GM21529 (cell line): ENCODE results near the gene FHIT.

Source experiments
- ATAC-seq: cut with Tn5 transposase; IDR thresholded peaks from one replicate; pipeline ENCODE4 v1.9.1; 2021; ENCODE audit not compliant: unreplicated experiment

FHIT gene

GRCh38 chr3:59990915-59991314, 1260.3 kb downstream of the FHIT start:
- ATAC-seq: no peak

- ATAC-seq: no peak
Measured at GRCh38 chr3:59982510-59982909, 1268.7 kb downstream of the FHIT start.

DNA sequence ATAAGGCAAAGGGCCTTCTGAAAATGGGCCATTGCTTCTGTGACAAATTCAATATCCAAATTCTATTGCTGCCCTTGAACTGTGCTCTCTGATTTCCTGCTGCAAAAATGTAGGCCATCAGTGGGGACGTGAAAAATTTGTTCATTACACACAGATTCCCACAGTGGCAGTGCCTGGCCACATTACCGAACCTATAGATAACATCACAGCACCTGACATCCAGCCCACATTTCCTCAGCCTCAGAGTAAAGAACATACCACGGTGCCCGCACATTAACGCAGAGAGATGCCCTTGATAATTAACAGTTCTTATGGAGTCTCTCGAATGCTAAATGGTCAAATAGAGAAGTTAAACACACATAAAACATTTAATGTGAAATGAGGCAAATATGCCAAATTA, 1269.9 kb downstream of the FHIT start:
- ATAC-seq: no peak

GRCh38 chr3:59980576-59980975, 1270.7 kb downstream of the FHIT start:
- ATAC-seq: no peak

GRCh38 chr3:59979542-59979941, 1271.7 kb downstream of the FHIT start:
- ATAC-seq: no peak

DNA sequence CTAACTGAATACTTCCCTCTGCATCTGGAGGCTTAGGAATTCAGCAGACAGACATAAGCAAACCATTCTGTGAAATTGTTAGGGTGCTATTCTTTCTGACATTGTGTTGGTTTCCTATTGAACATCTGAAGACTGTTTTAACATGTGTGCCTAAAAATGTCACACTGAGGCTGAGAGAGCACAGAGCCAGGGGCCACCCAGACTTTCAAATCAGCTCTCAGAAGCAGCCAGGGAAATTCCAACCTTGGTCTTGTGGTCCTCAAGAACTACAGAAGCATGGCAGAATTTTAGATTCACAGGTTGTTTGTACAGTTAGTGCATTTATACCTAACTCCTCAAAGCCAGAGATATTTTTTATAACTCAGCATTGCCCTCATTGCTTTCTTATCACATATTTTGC, 1272.3 kb downstream of the FHIT start:
- peak; percentile 88 for ATAC-seq

DNA sequence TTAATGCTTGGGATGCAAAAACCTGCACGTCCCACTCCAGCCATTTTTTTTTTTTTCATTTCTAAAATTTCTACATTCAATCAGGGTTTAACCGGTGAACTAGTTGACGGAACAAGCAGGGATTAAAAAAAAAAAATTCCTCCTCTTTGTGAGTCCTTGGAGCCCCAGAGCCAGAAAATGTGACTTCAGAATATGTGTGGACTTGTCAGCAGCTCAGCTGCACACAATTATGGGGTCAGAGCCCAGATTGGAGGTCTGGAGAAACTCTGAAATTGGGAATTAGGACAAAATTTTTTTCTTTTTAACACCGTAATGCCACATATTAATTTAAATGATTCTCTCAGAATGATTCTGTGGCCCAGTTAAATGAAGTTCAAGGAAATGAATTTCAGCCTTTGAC, 1280.5 kb downstream of the FHIT start:
- ATAC-seq: no peak

DNA sequence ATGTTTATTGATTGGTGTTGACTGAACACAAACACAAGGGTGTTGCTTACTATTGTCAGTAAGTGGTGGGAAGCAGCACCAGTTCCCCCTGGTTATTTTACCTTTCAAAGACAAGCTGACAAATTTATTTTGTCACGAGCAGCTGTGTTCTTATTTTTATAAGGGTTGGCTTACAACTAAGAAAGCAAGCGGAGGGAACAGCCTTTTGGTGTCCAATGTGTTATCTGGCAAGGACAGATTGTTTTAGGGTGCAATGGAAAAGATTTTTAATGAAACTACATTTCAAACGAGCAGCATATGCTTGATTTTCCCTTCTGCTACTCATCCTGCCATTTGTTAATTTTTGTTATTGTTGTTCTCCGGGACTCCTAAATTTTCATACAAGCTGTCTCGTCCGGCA, 1280.9 kb downstream of the FHIT start:
- ATAC-seq: no peak

- no peak for ATAC-seq
Measured at GRCh38 chr3:59968513-59969045, 1282.7 kb downstream of the FHIT start.

- no peak for ATAC-seq
Measured at GRCh38 chr3:59963676-59964075, 1287.6 kb downstream of the FHIT start.

DNA sequence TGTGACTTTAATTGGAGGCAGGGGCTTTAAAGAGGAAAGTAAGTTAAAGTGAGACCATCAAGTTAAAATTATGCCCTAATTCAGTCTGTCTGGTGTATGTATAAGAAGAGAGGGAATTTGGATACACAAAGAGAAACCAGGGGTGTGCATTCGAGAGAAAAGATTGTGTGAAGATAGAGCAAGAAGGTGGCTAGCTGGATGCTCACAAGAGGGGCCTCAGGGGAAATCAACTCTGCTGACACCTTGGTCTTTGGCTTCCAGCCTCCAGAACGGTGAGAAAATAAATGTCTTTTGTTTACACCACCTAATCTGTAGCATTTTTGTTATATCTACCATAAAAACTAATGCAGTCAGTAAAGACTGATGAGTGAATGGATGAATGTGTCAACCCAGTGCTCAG, 1294.1 kb downstream of the FHIT start:
- ATAC-seq: no peak

DNA sequence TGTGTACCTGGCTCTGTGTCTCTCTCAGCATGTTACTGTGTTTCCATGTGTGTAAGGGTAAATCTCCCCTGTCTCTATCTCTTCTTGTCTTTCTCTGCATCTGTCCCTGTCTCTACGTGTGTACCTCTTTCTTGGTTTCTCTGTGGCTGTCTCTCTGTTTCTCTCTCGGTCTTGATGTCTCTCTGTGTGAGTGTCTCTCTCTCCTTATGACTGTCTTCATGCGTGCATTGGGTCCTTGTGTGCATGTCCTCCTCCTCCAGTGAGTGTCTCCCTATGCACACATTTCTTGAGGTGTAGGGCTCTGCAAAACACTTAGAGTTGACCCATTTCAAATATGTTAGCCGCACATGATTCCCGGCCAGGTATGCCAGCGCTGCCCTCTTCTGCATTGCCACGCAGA, 1298.1 kb downstream of the FHIT start:
- no peak for ATAC-seq

GRCh38 chr3:59949311-59949710, 1301.9 kb downstream of the FHIT start:
- no peak for ATAC-seq

- no peak for ATAC-seq
Measured at GRCh38 chr3:59946401-59946800, 1304.9 kb downstream of the FHIT start.

GRCh38 chr3:59940718-59941117, 1310.5 kb downstream of the FHIT start:
- no peak for ATAC-seq

GRCh38 chr3:59939826-59940426, 1311.3 kb downstream of the FHIT start:
- no peak for ATAC-seq

GRCh38 chr3:59938828-59939227, 1312.4 kb downstream of the FHIT start:
- ATAC-seq: no peak

DNA sequence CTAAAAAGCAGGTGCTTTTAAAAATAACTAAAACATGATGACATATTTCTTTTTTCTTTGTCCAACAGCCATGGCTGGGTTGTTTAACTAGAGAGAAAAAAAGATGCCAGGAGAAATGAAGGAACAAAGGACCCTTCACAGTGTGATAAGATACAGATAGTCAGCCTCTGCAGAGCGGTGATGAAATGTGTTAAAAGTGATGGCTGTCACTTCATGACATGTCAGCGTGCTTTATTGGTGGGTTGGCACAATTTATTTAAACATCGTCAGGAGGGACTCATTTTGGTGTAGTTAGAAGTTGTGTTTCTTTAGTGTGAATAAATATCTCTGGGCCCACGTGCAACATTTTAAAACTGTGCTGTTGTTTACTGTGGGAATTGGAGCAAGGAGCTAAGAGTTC, 1314.1 kb downstream of the FHIT start:
- ATAC-seq: no peak

DNA sequence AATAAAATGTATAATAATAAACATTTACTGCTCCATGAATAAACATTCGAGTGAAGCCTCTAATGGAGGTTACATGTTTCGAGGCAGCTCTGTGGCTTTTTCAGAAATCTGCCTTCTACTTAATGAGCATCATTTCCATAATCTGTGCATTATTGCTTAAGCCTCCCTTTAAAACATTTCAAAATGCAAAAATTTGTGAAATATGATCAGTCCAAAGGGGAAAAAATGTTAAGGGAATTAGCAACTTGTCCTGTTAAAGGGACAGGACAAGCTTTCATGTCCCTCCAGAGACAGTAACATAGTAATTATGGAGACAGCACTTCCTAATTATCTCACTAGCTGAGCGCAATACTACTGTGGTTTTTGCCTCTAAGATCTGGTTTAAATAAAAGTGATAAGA, 1314.8 kb downstream of the FHIT start:
- no peak for ATAC-seq

DNA sequence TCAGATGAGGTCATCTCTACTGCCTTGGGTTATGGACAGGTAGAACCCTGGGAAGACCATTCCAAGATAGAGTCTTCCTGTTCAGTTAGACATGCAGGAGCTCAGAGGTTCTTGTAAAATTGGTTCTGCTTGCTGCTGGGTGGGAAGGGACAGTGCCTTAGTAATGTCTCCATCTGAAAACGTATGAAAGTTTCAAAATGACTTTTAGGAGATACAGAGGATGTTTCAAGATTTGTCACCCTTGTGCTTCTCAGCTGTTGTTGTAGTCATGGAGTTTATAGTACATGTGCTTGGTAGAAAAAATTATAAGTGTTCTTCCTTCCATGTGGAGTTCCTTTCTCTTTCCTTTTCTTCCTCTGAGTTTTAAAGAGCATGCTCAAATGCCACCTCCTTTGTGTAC, 1316.2 kb downstream of the FHIT start:
- ATAC-seq: peak; percentile 100

DNA sequence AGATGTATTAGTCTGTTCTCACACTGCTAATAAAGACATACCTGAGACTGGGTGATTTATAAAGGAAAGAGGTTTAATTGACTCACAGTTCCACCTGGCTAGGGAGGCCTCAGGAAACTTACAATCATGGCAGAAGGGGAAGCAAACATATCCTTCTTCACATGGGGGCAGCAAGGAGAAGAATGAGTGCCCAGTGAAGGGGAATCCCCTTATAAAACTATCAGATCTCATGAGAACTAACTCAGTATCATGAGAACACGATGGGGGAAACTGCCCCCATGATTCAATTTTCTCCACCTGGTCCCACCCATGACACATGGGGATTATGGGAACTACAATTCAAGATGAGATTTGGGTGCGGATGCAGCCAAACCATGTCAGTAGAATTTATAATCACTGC, 1316.7 kb downstream of the FHIT start:
- ATAC-seq: peak; percentile 21

DNA sequence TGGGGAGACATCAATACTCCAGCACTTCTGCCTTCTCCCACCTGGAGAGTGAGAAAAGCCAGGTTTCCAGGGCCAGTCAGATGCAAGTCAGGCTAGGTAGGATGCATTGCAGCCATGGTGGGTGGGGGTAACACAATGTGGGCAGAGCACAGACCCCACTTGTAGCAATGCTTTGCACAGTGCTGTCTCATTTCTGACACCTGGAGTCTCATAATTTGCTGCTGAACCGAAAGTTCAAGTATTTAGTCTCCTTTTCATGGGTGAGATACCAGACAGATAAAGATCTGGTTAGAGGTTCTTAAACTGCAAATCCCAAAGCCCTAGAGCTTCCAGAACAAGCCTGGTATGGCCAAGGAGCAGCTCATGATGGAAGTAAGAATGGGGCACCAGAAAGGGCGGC, 1321.1 kb downstream of the FHIT start:
- no peak for ATAC-seq

DNA sequence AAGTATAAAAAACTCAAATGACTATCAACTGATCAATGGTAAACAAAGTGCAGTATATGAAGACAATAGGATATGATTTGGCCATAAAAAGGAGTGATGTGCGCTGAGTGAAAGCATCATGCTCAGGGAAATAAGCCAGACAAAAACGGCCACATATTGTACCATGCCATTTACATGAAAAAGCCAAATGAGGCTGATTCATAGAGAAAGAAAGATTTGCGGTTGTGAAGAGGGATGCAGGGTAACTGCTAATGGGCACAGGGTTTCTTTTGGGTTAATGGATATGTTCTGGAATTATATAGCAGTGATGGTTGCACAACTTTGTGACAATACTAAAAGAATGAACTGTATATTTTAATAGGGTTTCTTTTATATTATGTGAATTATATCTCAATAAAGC, 1324.2 kb downstream of the FHIT start:
- no peak for ATAC-seq
